ENCODE data around the gene AQP12B.

AQP12B gene

DNA sequence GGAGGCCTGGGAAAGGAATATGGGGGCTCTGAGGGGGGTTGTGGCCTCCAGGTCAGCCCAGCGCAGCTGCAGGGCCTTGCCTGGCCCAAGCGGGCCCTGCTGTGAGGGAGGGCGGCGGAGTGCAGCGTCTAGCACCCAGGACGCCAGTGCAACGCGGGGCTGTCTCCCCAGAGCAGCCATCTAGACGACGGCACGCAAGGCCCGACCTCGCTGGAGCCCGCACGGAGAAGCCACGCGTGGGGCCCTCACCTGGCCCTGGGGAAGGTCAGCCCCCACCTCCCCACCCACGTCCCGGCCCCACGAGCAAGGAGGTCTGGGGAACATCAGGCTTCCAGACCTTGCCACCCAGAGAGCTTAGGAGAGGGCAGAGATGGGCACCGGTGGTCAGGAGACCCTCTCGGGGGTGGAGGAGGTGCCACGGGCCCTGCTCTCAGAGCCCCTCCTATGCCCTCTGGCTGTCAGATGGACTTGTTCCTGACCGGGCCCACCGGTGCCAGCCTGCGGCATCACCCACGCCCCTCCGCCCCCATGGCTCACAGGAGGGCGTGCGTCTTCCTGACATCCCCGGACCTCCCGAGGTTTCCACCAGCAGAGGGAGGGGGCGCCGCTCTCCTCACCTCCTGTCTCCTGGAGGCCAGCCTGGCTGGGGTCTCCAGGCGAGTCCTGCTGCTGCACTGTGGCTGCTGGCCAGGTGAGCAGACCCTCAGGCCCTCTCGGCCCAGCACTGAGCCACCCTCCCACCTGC is 40.5 kb downstream of the AQP12B start:
- Histone ChIP-seq H3K9me3 (ENCODE audit: low read length) (no peaks in the 10 kb centered on the region), H3K27me3 (ENCODE audit: control insufficient read depth in 1 of 2, insufficient read depth in 2 of 2, low read length in 2 of 2) (peaks cover 0 to 27% of the 10 kb centered on the region in 2 donors), H3K36me3 (ENCODE audit: insufficient read depth, low read length) (no peaks in the 10 kb centered on the region), H3K4me1 (ENCODE audit: insufficient read depth, low read length) (no peaks in the 10 kb centered on the region), H3K27ac (ENCODE audit: low read depth, low read length) (no peak overlapping the region), H3K9ac (ENCODE audit: low read length) (no peak overlapping the region), H3K4me3 (ENCODE audit: low read depth in 1 of 2, low read length in 2 of 2) (no peak overlapping the region)

DNA sequence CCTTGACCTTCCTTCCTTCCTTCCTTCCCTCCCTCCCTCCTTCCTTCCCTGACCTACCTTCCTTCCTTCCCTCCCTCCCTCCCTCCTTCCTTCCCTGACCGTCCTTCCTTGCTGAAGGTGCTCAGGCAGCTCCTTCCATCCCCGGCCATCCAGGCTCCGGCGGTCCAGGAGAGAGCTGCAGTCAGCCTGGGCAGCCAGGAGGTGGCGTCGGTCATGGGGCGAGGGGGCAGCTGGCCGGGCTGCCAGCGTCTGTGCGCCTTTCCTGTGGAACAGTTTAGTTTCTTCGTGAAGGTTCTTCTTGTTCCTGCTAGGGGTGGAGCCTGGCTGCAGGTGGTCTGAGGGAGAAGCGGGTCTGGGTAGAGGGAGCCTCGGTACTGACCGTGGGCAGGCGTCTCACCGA is 41.7 kb downstream of the AQP12B start:
- Histone ChIP-seq H3K27ac (ENCODE audit: low read depth, low read length) (no peak overlapping the region), H3K9me3 (ENCODE audit: low read length) (no peaks in the 10 kb centered on the region), H3K4me3 (ENCODE audit: low read depth in 1 of 2, low read length in 2 of 2) (no peak overlapping the region), H3K27me3 (ENCODE audit: control insufficient read depth in 1 of 2, insufficient read depth in 2 of 2, low read length in 2 of 2) (peaks cover 0 to 16% of the 10 kb centered on the region in 2 donors), H3K36me3 (ENCODE audit: insufficient read depth, low read length) (no peaks in the 10 kb centered on the region), H3K4me1 (ENCODE audit: insufficient read depth, low read length) (no peaks in the 10 kb centered on the region), H3K9ac (ENCODE audit: low read length) (no peak overlapping the region)

DNA sequence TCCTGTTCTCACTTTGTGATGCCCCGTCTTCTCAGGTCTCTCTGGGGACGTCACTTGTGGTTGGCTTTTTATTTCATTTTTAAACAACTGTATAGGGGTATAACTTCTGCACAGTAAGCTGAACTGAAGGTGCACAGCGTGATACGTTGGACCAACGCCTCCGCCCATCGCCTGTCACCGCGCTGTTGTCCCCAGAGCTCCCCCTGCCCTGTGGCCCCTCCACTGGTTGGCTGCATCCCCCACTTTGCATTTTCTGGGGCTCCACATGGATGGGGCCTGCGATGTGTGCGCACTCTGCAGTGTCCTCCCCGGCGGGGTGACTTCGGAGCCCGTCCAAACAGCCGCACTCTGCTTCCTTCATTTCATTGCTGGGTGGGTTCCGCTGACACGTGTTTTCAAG is 43.1 kb downstream of the AQP12B start:
- Histone ChIP-seq H3K27ac (ENCODE audit: low read depth, low read length) (no peak overlapping the region), H3K4me1 (ENCODE audit: insufficient read depth, low read length) (no peaks in the 10 kb centered on the region), H3K4me3 (ENCODE audit: low read depth in 1 of 2, low read length in 2 of 2) (no peak overlapping the region), H3K9ac (ENCODE audit: low read length) (no peak overlapping the region), H3K36me3 (ENCODE audit: insufficient read depth, low read length) (no peaks in the 10 kb centered on the region), H3K9me3 (ENCODE audit: low read length) (no peaks in the 10 kb centered on the region), H3K27me3 (ENCODE audit: control insufficient read depth in 1 of 2, insufficient read depth in 2 of 2, low read length in 2 of 2) (peaks cover 0 to 12% of the 10 kb centered on the region in 2 donors)

DNA sequence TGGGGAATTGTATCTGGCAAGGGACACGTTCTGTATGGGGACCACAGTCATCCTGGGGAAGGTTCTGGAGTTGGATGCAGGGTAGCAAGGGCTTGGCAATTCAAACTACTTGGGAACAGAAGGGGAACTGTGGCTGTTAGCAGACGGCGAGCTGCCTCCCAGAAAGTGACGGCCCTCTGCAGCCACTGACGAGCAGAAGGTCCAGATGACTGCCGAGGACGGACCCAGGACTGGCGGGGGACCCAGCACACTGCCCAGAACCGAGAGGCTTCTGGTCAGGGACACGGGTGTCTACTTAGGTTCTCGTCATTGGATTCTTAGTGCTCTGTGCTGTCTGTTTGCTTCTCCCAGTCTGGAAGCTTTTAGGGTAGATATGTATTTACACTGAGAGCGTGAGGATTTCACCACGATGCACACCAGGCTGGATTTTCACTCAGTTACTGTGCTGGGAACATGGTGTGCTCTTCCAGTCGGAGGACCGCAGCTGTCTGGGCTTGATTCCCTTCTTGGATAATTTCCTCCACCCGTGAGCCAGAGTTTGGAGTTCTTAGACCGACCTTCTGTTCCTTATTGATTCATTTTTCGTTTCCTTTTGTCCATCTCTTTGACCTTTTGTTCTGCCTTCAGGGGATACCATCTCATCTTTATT is 44.0 kb downstream of the AQP12B start:
- Histone ChIP-seq H3K4me1 (ENCODE audit: insufficient read depth, low read length) (no peaks in the 10 kb centered on the region), H3K9me3 (ENCODE audit: low read length) (no peaks in the 10 kb centered on the region), H3K9ac (ENCODE audit: low read length) (no peak overlapping the region), H3K4me3 (ENCODE audit: low read depth in 1 of 2, low read length in 2 of 2) (no peak overlapping the region), H3K27ac (ENCODE audit: low read depth, low read length) (no peak overlapping the region), H3K27me3 (ENCODE audit: control insufficient read depth in 1 of 2, insufficient read depth in 2 of 2, low read length in 2 of 2) (peaks cover 0 to 8% of the 10 kb centered on the region in 2 donors), H3K36me3 (ENCODE audit: insufficient read depth, low read length) (no peaks in the 10 kb centered on the region)

DNA sequence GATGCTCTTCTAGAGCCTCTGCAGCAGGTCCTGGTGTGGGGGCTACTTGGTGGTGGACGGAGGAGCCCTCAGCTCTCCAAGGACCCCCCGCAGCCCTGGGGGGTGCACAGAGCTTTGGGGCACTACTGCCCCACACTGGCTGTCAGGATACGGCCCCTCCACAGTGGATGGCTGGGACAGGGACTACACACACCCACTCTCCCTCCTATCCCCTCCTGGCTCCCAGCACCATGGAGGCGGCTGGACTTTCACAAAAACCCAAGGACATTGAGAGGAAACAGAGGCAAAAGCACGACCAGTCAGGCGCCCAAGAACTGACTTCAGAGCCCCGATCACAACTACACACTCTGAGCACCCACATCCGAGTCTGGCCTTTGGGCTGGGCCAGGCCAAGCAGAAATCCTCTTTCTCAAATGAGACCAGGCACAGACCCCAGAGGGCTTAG is 44.8 kb downstream of the AQP12B start:
- Histone ChIP-seq H3K9me3 (ENCODE audit: low read length) (no peaks in the 10 kb centered on the region), H3K4me1 (ENCODE audit: insufficient read depth, low read length) (no peaks in the 10 kb centered on the region), H3K27me3 (ENCODE audit: control insufficient read depth in 1 of 2, insufficient read depth in 2 of 2, low read length in 2 of 2) (peaks cover 0 to 8% of the 10 kb centered on the region in 2 donors), H3K9ac (ENCODE audit: low read length) (no peak overlapping the region), H3K27ac (ENCODE audit: low read depth, low read length) (no peak overlapping the region), H3K4me3 (ENCODE audit: low read depth in 1 of 2, low read length in 2 of 2) (no peak overlapping the region), H3K36me3 (ENCODE audit: insufficient read depth, low read length) (no peaks in the 10 kb centered on the region)

DNA sequence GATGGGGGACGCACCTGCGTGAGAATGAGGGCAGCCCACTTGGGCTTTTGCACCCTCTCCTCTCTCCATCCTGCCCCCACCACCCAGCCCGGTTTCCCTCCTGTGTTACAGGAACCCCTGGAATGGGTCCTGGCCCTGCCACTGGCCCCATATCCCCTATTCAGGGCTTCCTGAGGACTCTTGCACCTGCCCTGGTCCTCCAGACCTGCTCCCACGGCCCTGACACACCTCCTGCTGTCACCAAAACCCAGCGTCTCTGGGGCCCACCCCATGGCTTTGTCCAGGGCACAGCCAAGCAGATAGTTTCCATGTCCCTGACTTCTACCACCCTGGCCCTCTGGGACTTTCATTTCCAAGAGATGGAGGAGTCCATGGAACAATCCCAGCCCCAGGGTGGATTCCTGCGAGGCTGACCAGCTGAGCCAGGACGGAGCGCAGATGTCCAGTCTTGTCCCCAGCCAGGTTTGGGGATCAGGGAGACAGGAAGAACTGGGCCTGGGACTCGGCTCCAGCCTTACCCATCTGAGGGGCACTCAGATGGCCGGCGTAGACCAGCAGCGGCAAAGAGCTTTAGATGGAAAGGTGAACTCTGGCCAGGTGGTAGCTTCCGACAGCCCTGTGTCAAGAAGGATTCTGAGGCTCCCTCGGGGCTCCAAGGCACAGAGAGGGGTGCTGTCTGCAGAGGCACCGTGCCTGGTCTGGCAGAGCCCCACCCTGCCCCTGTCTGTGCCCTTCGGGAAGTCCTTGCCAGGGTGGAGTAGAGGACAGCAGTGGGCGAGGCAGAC is 45.4 kb downstream of the AQP12B start:
- H3K4me3 ChIP-seq (ENCODE audit: low read depth in 1 of 2, low read length in 2 of 2), result no peak overlapping the region
- H3K9ac ChIP-seq (ENCODE audit: low read length), result no peak overlapping the region
- no peak overlapping the region for H3K27ac ChIP-seq (ENCODE audit: low read depth, low read length)
- no peaks in the 10 kb centered on the region for H3K36me3 ChIP-seq (ENCODE audit: insufficient read depth, low read length)
- H3K4me1 ChIP-seq (ENCODE audit: insufficient read depth, low read length), result no peaks in the 10 kb centered on the region
- no peaks in the 10 kb centered on the region for H3K9me3 ChIP-seq (ENCODE audit: low read length)
- peaks cover 0 to 5% of the 10 kb centered on the region in 2 donors for H3K27me3 ChIP-seq (ENCODE audit: control insufficient read depth in 1 of 2, insufficient read depth in 2 of 2, low read length in 2 of 2)

DNA sequence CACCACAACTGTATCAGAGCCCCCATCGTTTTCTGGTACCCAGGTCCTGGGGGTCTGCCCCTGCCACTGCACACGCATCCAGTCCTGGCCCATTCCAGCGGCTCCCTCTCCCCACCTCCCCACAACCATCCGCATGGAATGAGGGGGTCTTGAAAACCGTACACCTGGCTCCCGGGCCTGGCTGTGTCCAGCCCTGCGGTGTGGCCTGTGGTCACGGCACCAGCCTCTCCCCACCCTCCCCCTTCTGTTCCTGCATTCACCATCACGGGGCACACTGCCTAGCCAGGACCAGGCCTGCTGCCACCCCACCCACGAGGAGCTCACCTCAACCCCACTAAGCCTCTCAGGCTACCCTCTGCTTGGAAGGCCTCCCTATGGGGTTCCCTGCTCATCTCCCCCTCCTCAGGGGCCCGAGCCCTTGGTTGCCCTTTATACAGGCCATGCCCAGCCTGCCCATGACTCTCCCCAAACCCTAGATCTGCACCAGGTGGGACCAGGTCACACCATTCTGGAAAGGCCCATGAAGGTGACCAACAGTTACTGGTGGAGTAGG is 46.0 kb downstream of the AQP12B start:
- no peaks in the 10 kb centered on the region for H3K9me3 ChIP-seq (ENCODE audit: low read length)
- no peaks in the 10 kb centered on the region for H3K27me3 ChIP-seq (ENCODE audit: control insufficient read depth in 1 of 2, insufficient read depth in 2 of 2, low read length in 2 of 2)
- no peaks in the 10 kb centered on the region for H3K4me1 ChIP-seq (ENCODE audit: insufficient read depth, low read length)
- no peak overlapping the region for H3K4me3 ChIP-seq (ENCODE audit: low read depth in 1 of 2, low read length in 2 of 2)
- H3K27ac ChIP-seq (ENCODE audit: low read depth, low read length), result no peak overlapping the region
- no peak overlapping the region for H3K9ac ChIP-seq (ENCODE audit: low read length)
- no peaks in the 10 kb centered on the region for H3K36me3 ChIP-seq (ENCODE audit: insufficient read depth, low read length)

DNA sequence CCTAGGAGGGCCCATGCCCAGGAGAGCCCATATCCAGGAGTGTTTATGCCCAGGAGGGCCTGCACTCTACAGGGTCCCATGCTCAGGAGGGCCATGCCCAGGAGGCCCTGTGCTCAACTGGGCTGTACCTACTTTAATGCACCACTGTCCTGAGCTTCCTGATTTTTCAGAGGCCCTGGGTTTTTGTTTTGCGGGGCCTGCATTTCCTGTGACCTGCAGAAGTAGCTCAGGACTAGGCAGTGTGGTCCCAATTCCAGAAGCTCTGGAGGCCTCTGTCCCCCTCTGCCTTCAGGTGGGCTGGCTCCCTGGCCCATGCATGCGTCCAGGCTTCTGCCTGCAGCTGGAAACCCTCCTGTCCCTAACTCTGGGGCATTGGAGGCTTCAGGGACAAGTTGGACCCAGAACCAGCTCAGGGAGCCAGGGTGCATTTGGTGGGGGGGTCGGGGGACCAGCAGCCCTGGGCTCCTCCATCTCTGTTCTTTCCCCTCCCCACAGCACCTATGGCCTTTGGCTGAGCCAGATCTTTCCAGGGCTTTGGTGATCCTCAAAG is 46.6 kb downstream of the AQP12B start:
- H3K27ac ChIP-seq (ENCODE audit: low read depth, low read length), result no peak overlapping the region
- H3K27me3 ChIP-seq (ENCODE audit: control insufficient read depth in 1 of 2, insufficient read depth in 2 of 2, low read length in 2 of 2), result no peaks in the 10 kb centered on the region
- H3K36me3 ChIP-seq (ENCODE audit: insufficient read depth, low read length), result no peaks in the 10 kb centered on the region
- H3K4me1 ChIP-seq (ENCODE audit: insufficient read depth, low read length), result no peaks in the 10 kb centered on the region
- no peak overlapping the region for H3K4me3 ChIP-seq (ENCODE audit: low read depth in 1 of 2, low read length in 2 of 2)
- no peak overlapping the region for H3K9ac ChIP-seq (ENCODE audit: low read length)
- H3K9me3 ChIP-seq (ENCODE audit: low read length), result no peaks in the 10 kb centered on the region

DNA sequence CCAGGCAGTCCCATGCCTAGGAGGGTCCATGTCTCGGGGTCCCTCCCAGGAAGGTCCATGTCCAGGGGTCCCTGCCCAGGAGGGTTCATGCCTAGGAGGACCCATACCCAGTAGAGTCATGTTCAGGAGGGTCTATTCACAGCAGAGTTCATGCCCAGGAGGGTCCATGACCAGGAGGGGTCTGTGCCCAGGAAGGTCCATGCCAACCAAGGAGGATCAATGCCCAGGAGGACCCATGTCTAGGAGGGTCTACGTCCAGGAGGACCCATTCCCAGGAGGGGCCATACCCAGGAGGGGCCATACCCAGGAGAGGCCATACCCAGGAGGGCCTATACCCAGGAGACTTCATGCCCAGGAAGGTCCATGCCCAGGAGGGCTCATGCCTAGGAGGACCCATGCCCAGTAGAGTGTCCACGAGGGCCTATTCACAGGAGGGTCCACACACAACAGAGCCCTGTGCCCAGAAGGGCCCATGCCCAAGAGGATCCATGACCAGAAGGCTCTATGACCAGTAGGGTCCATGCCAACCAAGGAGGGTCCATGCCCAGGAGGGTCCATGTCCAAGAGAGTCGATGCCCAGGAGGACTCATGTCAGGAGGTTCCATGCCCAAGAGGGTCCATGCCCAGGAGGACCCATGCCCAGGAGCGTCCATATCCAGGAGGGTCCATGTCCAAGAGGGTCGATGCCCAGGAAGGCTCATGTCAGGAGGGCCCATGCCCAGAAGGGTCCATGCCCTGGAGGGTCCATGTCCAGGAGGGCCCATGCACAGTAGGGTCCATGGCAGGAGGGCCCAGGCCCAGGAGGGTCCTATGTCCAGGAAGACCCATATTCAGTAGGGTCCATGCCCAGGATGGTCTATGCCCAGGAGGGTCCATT is 47.3 kb downstream of the AQP12B start:
- Histone ChIP-seq H3K9ac (ENCODE audit: low read length) (no peak overlapping the region), H3K27ac (ENCODE audit: low read depth, low read length) (no peak overlapping the region), H3K9me3 (ENCODE audit: low read length) (no peaks in the 10 kb centered on the region), H3K4me3 (ENCODE audit: low read depth in 1 of 2, low read length in 2 of 2) (no peak overlapping the region), H3K36me3 (ENCODE audit: insufficient read depth, low read length) (no peaks in the 10 kb centered on the region), H3K4me1 (ENCODE audit: insufficient read depth, low read length) (no peaks in the 10 kb centered on the region), H3K27me3 (ENCODE audit: control insufficient read depth in 1 of 2, insufficient read depth in 2 of 2, low read length in 2 of 2) (no peaks in the 10 kb centered on the region)

DNA sequence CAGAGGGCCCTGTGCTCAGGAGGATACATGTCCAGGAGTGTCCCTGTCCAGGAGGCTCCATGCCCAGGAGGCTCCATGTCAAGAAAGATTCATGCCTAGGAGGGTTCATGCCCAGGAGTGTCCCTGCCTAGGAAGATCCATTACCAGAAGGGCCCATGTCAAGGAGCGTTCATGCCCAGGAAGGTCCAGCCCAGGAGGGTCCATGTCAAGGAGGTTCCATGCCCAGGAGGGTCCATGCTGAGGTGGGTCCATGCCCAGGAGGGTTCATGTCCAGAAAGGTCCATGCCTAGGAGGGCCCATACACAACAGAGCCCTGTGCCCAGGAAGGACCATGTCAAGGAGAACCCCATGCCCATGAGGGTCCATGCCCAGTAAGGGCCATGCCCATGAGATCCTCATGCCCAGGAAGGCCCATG is 50.4 kb downstream of the AQP12B start:
- no peaks in the 10 kb centered on the region for H3K27me3 ChIP-seq (ENCODE audit: control insufficient read depth in 1 of 2, insufficient read depth in 2 of 2, low read length in 2 of 2)
- H3K27ac ChIP-seq (ENCODE audit: low read depth, low read length), result no peak overlapping the region
- H3K9ac ChIP-seq (ENCODE audit: low read length), result no peak overlapping the region
- H3K4me1 ChIP-seq (ENCODE audit: insufficient read depth, low read length), result no peaks in the 10 kb centered on the region
- H3K36me3 ChIP-seq (ENCODE audit: insufficient read depth, low read length), result no peaks in the 10 kb centered on the region
- no peaks in the 10 kb centered on the region for H3K9me3 ChIP-seq (ENCODE audit: low read length)
- no peak overlapping the region for H3K4me3 ChIP-seq (ENCODE audit: low read depth in 1 of 2, low read length in 2 of 2)

Data from muscle layer of colon (tissue), 2 donors.